ENCODE results near the gene GNG2. TPM values are rescaled to one million over a fixed set of nuclear protein-coding genes. Genes with fewer than 3 reads are reported as not detected.
"Not testable (repeated sequence)": the region's sequence is repeated elsewhere in the genome, so short reads cannot be mapped to it uniquely, and the experiment has no call there.

GNG2 gene
- total RNA-seq, 4 donors from 2014 or later = 3.9 to 10.7 (median 7.3) TPM

DNA sequence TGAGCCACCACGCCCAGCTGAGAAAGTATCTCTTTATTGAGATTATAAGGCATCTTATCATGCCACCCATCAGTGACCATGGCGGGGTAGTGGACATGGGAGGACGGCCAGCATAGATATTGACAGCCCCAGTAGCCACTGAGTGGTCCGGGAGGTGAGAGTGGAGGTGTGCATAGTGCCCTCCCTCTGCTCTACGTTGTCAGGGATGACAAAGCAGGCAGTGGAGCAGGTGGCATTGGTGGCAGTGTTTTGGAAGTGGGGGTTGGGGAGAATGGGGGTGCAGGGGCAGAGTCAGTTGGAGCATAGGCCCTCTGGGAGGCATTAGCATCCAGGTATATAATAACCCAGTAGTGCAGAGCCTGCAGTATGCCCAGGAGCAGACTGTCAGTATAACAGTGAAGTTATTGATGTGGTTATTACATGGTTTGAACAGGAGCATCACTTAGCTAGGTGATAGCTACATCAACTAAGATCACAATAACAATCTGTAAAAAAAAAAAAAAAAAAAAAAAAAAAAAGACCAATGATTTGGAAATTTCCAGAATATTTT is 41.1 kb downstream of the GNG2 start:
- Histone ChIP-seq H3K27me3 (no peaks in the 10 kb centered on the region), H3K9me3 (no peaks in the 10 kb centered on the region), H3K27ac (no peak overlapping the region), H3K4me1 (no peaks in the 10 kb centered on the region), H3K36me3 (no peaks in the 10 kb centered on the region), H3K4me3 (replicated peaks in 1 of 3) (no peak overlapping the region)
- DNase-seq = no peak
- intact Hi-C loops (cut with DNase I) = no loop called here
- WGBS, 2 donors = 86 to 92% methylated on average over 5 of the region's 5 CpGs
- TF ChIP-seq POLR2A (IDR thresholded peaks at IDR 0.05) = no peak

- DNase-seq; H3K4me3 ChIP-seq (replicated peaks in 1 of 3); H3K4me1 ChIP-seq; H3K9me3 ChIP-seq; H3K27me3 ChIP-seq; H3K36me3 ChIP-seq; intact Hi-C loops (cut with DNase I); H3K27ac ChIP-seq: not testable (repeated sequence)
- 47 to 57% methylated on average over 6 of the region's 6 CpGs for WGBS, 2 donors
Observed at GRCh38 chr14:51905656-51906121, 45.3 kb downstream of the GNG2 start.

- Histone ChIP-seq H3K36me3 (no peaks in the 10 kb centered on the region), H3K4me1 (no peaks in the 10 kb centered on the region), H3K4me3 (replicated peaks in 1 of 3) (no peak overlapping the region), H3K27me3 (no peaks in the 10 kb centered on the region), H3K27ac (no peak overlapping the region), H3K9me3 (no peaks in the 10 kb centered on the region)
- WGBS, 2 donors = 85 to 97% methylated on average over 3 of the region's 3 CpGs
- TF ChIP-seq, protein P1, sequence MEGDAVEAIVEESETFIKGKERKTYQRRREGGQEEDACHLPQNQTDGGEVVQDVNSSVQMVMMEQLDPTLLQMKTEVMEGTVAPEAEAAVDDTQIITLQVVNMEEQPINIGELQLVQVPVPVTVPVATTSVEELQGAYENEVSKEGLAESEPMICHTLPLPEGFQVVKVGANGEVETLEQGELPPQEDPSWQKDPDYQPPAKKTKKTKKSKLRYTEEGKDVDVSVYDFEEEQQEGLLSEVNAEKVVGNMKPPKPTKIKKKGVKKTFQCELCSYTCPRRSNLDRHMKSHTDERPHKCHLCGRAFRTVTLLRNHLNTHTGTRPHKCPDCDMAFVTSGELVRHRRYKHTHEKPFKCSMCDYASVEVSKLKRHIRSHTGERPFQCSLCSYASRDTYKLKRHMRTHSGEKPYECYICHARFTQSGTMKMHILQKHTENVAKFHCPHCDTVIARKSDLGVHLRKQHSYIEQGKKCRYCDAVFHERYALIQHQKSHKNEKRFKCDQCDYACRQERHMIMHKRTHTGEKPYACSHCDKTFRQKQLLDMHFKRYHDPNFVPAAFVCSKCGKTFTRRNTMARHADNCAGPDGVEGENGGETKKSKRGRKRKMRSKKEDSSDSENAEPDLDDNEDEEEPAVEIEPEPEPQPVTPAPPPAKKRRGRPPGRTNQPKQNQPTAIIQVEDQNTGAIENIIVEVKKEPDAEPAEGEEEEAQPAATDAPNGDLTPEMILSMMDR (IDR thresholded peaks at IDR 0.05) = no peak
- TF ChIP-seq POLR2A (IDR thresholded peaks at IDR 0.05) = no peak
- DNase-seq = no peak
- intact Hi-C loops (cut with DNase I) = no loop called here
Observed at GRCh38 chr14:51908086-51908485, 47.7 kb downstream of the GNG2 start.

- Histone ChIP-seq H3K27ac (no peak overlapping the region), H3K27me3 (no peaks in the 10 kb centered on the region), H3K9me3 (no peaks in the 10 kb centered on the region), H3K4me3 (replicated peaks in 1 of 3) (no peak overlapping the region), H3K36me3 (no peaks in the 10 kb centered on the region), H3K4me1 (no peaks in the 10 kb centered on the region)
- no peak for DNase-seq
- intact Hi-C loops (cut with DNase I) = no loop called here
- TF ChIP-seq POLR2A (IDR thresholded peaks at IDR 0.05) = no peak
- TF ChIP-seq, protein P1 (IDR thresholded peaks at IDR 0.05) = no peak
- WGBS, 2 donors = 81 to 97% methylated on average over 2 of the region's 2 CpGs
Observed at GRCh38 chr14:51912112-51912786, 51.8 kb downstream of the GNG2 start.

- no peaks in the 10 kb centered on the region for H3K9me3 ChIP-seq
- no peaks in the 10 kb centered on the region for H3K27me3 ChIP-seq
- H3K27ac ChIP-seq = no peak overlapping the region
- WGBS, 2 donors = 73 to 78% methylated on average over 6 of the region's 6 CpGs
- DNase-seq = no peak
- H3K4me1 ChIP-seq = no peaks in the 10 kb centered on the region
- no peaks in the 10 kb centered on the region for H3K36me3 ChIP-seq
- intact Hi-C loops (cut with DNase I) = no loop called here
- TF ChIP-seq, protein P1 (IDR thresholded peaks at IDR 0.05) = no peak
- no peak overlapping the region for H3K4me3 ChIP-seq (replicated peaks in 1 of 3)
Observed at GRCh38 chr14:51914310-51914709, 53.9 kb downstream of the GNG2 start.

DNA sequence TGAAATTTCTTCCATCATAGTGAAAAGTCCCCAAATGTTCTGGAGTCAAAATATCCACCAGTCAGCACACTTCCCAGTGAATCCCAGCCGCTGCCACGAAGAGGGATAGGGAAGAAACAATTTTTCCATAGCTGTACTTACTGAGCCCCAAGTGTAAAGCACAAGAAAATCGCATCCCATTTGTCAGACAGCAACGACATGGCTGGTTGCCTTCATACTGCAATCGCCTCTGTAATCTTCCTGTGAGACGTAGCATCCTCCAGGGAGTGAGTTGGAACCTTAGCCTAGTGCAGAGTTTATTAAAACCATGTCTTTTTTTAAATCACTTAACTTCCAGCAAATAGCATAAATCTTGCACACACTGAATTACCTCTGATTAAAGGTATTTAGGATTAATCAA is 56.8 kb downstream of the GNG2 start:
- no peak overlapping the region for H3K4me3 ChIP-seq (replicated peaks in 1 of 3)
- H3K36me3 ChIP-seq = no peaks in the 10 kb centered on the region
- DNase-seq = no peak
- H3K9me3 ChIP-seq = no peaks in the 10 kb centered on the region
- no peak for TF ChIP-seq POLR2A (IDR thresholded peaks at IDR 0.05)
- TF ChIP-seq, protein P1 (IDR thresholded peaks at IDR 0.05) = no peak
- 68 to 84% methylated on average over 6 of the region's 6 CpGs for WGBS, 2 donors
- H3K4me1 ChIP-seq = no peaks in the 10 kb centered on the region
- no peaks in the 10 kb centered on the region for H3K27me3 ChIP-seq
- intact Hi-C loops (cut with DNase I) = no loop called here
- no peak overlapping the region for H3K27ac ChIP-seq

All from thyroid gland (tissue), 4 donors.